Prostate gland (tissue), 2 donors: ENCODE data around the gene SEC14L6. TPM values are rescaled to one million over a fixed set of nuclear protein-coding genes. Genes with fewer than 3 reads are reported as not detected.

Experiments used
- DNase-seq: peaks from one replicate; pipeline ENCODE4 v3.0.0-alpha.2; 2019; ENCODE audit warnings: low spot score
- H3K27ac ChIP-seq, 2 donors: fragments of 200-600 bp; sonication (generic); 2 replicates each; pipeline ENCODE4 v1.5.1; 2017 to 2019
- H3K27me3 ChIP-seq: fragments of 200-600 bp; sonication (generic); replicated peaks from 2 replicates; pipeline ENCODE4 v1.5.1; 2019; ENCODE audit not compliant: insufficient read depth
- H3K36me3 ChIP-seq, 2 donors: fragments of 200-600 bp; sonication (generic); 1 replicate in 1 of 2; 2 replicates in 1 of 2; pipeline versions ENCODE4 v1.5.1 to v1.8.1; 2017 to 2019
- H3K4me1 ChIP-seq: fragments of 200-600 bp; sonication (generic); replicated peaks from 2 replicates; pipeline ENCODE4 v1.5.1; 2019
- H3K4me3 ChIP-seq, 2 donors: fragments of 200-600 bp; sonication (generic); 2 replicates each; pipeline ENCODE4 v1.5.1; 2017 to 2019
- H3K9me3 ChIP-seq: fragments of 200-600 bp; sonication (generic); 2 replicates; pipeline ENCODE4 v1.5.1; 2017
- POLR2A ChIP-seq: fragments of 450-650 bp; IDR thresholded peaks from one replicate; pipeline ENCODE4 v1.6.1; 2016; ENCODE audit warnings: antibody characterized with exemption, mild to moderate bottlenecking
- POLR2AphosphoS5 ChIP-seq: sonication (generic); formaldehyde crosslinking; IDR thresholded peaks from one replicate; pipeline ENCODE4 v1.6.1; 2017; ENCODE audit warnings: antibody characterized with exemption
- whole genome bisulfite sequencing: methylation state at CpG from one replicate; pipeline ENCODE4 v1.1.5; 2018; 5-methylcytosine and 5-hydroxymethylcytosine counted together
- intact Hi-C: fragments of 100-400 bp; cut with DNase I; formaldehyde crosslinking; loops from one replicate; pipeline ENCODE4 v1.14.2; 2022
- total RNA-seq, 2 donors: library from RNA; depleted of rRNA; stranded (reverse); fragments of >200 nt; gene quantifications; one replicate each; pipeline ENCODE4 v1.1.0, GENCODE V29; 2016
- TF ChIP-seq, protein P1 (sequence below), 4 experiments: fragments of 200-600 bp in 2 of 4; fragments of 450-650 bp in 2 of 4; sonication (generic) in 2 of 4; IDR thresholded peaks; 1 replicate in 3 of 4; 2 replicates in 1 of 4; pipeline ENCODE4 v1.5.1; 2016 to 2019; ENCODE audit warnings: antibody characterized with exemption in 4 of 4, mild to moderate bottlenecking in 2 of 4, moderate library complexity in 2 of 4

The SEC14L6 gene
- total RNA-seq, 2 donors from 2014 or later, result 0.23 to 22.9 TPM

DNA sequence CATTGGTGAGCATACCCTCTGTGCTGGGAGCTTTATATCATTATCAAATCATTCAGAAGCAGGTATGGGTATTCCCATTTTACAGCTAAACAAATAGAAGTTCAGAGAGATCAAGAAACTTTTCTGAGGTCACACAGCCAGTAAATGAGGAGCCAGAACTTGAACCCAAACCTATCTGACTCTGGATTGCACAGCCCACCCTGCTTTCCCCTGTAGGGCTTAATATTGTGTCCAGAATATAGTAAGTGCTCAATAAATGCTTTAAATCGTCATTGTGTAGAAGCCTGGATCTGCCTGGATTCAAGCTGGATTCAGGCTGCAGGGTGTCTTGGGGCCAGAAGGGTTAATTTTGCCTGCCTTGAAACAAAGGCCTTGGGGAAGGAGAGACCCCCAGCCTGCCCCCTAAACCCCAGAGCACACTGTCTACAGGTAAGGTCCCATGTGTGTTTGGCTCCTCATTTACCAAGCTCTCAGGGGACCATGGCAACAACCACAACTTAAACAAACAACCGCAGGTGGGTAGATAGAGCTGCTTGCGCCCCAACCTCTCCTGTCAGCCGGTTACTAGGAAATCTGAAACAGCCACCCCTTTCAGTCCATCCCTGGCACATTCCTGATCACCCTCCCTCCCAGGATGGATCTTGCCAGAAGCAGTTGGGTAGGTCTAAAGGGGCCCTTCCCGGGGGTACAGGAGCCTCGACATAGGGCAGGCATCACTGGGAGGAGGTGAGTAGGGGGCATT lies 71.7 kb downstream of the SEC14L6 start:
- no peaks in the 10 kb centered on the region for H3K4me1 ChIP-seq
- intact Hi-C loops, result no loop called here
- TF ChIP-seq, protein P1, sequence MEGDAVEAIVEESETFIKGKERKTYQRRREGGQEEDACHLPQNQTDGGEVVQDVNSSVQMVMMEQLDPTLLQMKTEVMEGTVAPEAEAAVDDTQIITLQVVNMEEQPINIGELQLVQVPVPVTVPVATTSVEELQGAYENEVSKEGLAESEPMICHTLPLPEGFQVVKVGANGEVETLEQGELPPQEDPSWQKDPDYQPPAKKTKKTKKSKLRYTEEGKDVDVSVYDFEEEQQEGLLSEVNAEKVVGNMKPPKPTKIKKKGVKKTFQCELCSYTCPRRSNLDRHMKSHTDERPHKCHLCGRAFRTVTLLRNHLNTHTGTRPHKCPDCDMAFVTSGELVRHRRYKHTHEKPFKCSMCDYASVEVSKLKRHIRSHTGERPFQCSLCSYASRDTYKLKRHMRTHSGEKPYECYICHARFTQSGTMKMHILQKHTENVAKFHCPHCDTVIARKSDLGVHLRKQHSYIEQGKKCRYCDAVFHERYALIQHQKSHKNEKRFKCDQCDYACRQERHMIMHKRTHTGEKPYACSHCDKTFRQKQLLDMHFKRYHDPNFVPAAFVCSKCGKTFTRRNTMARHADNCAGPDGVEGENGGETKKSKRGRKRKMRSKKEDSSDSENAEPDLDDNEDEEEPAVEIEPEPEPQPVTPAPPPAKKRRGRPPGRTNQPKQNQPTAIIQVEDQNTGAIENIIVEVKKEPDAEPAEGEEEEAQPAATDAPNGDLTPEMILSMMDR (IDR thresholded peaks at IDR 0.05), result no peak
- TF ChIP-seq POLR2A, result no peak
- TF ChIP-seq POLR2AphosphoS5, result no peak
- H3K9me3 ChIP-seq, result no peaks in the 10 kb centered on the region
- no peaks in the 10 kb centered on the region for H3K27me3 ChIP-seq
- H3K4me3 ChIP-seq, result no peak overlapping the region
- no peak overlapping the region for H3K27ac ChIP-seq
- DNase-seq, result no peak
- H3K36me3 ChIP-seq, result no peaks in the 10 kb centered on the region
- WGBS, result 37% methylated on average over 6 of the region's 6 CpGs

DNA sequence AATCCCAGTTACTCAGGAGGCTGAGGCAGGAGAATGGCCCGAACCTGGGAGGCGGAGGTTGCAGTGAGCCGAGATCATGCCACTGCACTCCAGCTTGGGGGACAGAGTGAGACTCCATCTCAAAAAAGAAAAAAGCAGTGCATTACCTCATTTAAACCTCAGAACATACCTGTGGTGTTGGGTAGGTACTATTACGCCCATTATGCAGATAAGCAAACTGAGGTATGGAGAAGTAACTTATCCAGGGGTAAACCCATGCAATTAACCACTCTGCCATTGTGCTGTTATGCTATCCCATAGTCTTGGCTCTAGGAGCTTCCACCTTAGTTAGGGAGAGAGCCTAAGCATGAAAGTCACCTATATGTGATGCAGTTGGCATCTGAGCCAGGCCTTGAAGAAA lies 72.4 kb downstream of the SEC14L6 start:
- no peaks in the 10 kb centered on the region for H3K27me3 ChIP-seq

DNA sequence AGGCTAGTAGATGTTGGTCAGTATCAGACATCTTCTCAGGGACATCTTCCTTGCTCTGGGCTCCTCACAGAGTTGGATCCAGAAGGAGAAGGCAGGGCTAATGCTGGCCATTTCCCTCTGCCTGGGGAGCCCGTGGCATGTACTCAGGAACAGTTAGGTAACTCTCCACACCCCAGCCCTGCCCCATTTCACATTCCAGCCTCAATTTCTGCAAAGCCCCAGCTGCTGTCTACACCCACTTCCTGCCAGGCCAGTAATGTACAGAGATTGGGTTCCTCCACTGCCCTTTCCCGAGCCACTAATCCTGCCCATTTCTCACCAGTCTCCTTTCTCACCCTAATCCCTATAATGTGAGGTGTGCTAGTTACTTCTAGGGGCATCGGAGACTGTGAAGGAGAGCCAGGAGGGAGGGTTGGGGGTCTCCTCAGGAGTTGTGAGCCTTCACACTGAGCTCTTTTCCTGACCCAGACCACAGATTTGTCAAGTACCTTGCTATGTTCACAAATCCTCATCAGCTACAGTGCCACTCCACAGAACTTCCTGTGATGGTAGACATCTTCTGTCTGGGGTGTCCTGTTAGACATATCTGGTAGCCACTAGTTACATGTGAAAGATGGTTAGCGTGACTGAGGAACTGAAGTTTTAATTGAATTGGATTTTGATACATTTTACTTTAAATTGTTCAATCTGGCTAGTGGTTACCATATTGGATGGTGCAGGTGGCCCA lies 73.4 kb downstream of the SEC14L6 start:
- 70% methylated on average over 4 of the region's 4 CpGs for WGBS
- H3K27ac ChIP-seq, result no peak overlapping the region
- H3K4me1 ChIP-seq, result no peaks in the 10 kb centered on the region
- no peak overlapping the region for H3K4me3 ChIP-seq
- no peaks in the 10 kb centered on the region for H3K27me3 ChIP-seq
- no peaks in the 10 kb centered on the region for H3K36me3 ChIP-seq
- DNase-seq, result no peak
- no peak for TF ChIP-seq POLR2A
- TF ChIP-seq, protein P1 (IDR thresholded peaks at IDR 0.05), result no peak
- H3K9me3 ChIP-seq, result no peaks in the 10 kb centered on the region
- intact Hi-C loops, result no loop called here

More for the DNA sequence above, 72.4 kb downstream of the SEC14L6 start:
- intact Hi-C loops, result no loop called here
- no peak overlapping the region for H3K27ac ChIP-seq
- no peaks in the 10 kb centered on the region for H3K36me3 ChIP-seq
- WGBS, result 96% methylated on average over 4 of the region's 4 CpGs
- H3K9me3 ChIP-seq, result no peaks in the 10 kb centered on the region
- no peaks in the 10 kb centered on the region for H3K4me1 ChIP-seq
- DNase-seq, result no peak
- no peak overlapping the region for H3K4me3 ChIP-seq
- no peak for TF ChIP-seq POLR2A
- no peak for TF ChIP-seq POLR2AphosphoS5
- TF ChIP-seq, protein P1 (IDR thresholded peaks at IDR 0.05), result no peak

Other genes starting within 250 kb of the SEC14L6 start
- gene TBC1D10A, start 219.8 kb downstream of the SEC14L6 start, total RNA-seq, result 10 to 100 TPM; 46.1 to 51.2 TPM
- gene SF3A1, start 189.8 kb downstream of the SEC14L6 start, total RNA-seq, result 100 to 1,000 TPM; 108 to 134 TPM
- gene CCDC157, start 189.7 kb downstream of the SEC14L6 start, total RNA-seq, result 10 to 100 TPM in 1 of 2 donors, 1 to 10 TPM in 1; 3.5 to 28.6 TPM
- 10 to 100 TPM; 18.1 to 20.0 TPM for gene RNF215, start 159.3 kb downstream of the SEC14L6 start, total RNA-seq
- gene SEC14L2, start 149.7 kb downstream of the SEC14L6 start, total RNA-seq, result 10 to 100 TPM; 16.8 to 31.1 TPM
- 10 to 100 TPM; 14.1 to 28.1 TPM for gene MTFP1, start 121.0 kb downstream of the SEC14L6 start, total RNA-seq
- gene SEC14L3, start 74.7 kb downstream of the SEC14L6 start, total RNA-seq, result not detected
- 10 to 100 TPM in 1 of 2 donors, not detected in 1; 16.9 TPM for gene SEC14L4, start 41.0 kb downstream of the SEC14L6 start, total RNA-seq
- 1 to 10 TPM; 1.1 to 9.7 TPM for gene GAL3ST1, start 27.9 kb upstream of the SEC14L6 start, total RNA-seq
- 10 to 100 TPM; 41.1 to 79.5 TPM for gene PES1, start 45.2 kb upstream of the SEC14L6 start, total RNA-seq
- 10 to 100 TPM; 16.7 to 40.7 TPM for gene TCN2, start 60.4 kb upstream of the SEC14L6 start, total RNA-seq
- gene SLC35E4, start 89.0 kb upstream of the SEC14L6 start, total RNA-seq, result 10 to 100 TPM in 1 of 2 donors, 1 to 10 TPM in 1; 4.6 to 10.5 TPM
- gene DUSP18, start 121.1 kb upstream of the SEC14L6 start, total RNA-seq, result 10 to 100 TPM; 12.5 to 15.6 TPM
- gene OSBP2, start 148.1 kb upstream of the SEC14L6 start, total RNA-seq, result 10 to 100 TPM in 1 of 2 donors, 1 to 10 TPM in 1; 4.5 to 16.2 TPM